Measurements from ENCODE around the gene SLC35E2B.

Gene SLC35E2B

DNA sequence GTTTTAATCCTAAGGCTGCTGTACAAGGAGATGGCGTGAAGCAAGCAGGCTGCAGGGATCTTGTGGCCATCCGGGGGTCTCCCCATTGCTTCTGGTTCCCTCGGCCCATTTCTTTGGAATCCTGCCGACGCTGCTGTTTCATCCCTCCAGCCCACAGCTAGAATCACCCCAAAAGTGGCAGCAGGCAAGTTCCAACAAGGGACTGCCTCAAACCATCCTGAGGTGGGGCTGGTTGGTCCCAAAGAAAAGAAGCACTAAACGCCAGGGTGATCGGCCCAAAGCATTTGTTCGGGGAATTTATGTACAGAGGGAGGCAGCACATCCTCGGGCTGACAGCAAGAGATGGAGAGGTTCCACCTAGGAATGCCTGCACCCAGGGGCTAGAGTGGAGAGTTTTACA lies 81.8 kb downstream of the SLC35E2B start:
- peaks cover 34% of the 10 kb centered on the region for H3K4me1 Mint-ChIP-seq (ENCODE audit: low read depth)
- H3K4me3 Mint-ChIP-seq: no peak overlapping the region
- no peaks in the 10 kb centered on the region for H3K27me3 Mint-ChIP-seq
- no peak for DNase-seq
- H3K27ac Mint-ChIP-seq: no peak overlapping the region
- no peaks in the 10 kb centered on the region for H3K9me3 Mint-ChIP-seq
- H3K36me3 Mint-ChIP-seq (ENCODE audit: low read depth): peaks cover 16% of the 10 kb centered on the region

GRCh38 chr1:1609822-1610485 lies 82.6 kb downstream of the SLC35E2B start:
- H3K4me3 Mint-ChIP-seq: no peak overlapping the region

More at GRCh38 chr1:1609822-1610485, 82.6 kb downstream of the SLC35E2B start:
- Mint-ChIP-seq H3K4me1 (ENCODE audit: low read depth) (peaks cover 33% of the 10 kb centered on the region), H3K36me3 (ENCODE audit: low read depth) (peaks cover 14% of the 10 kb centered on the region), H3K27me3 (no peaks in the 10 kb centered on the region), H3K27ac (no peak overlapping the region), H3K9me3 (no peaks in the 10 kb centered on the region)
- no peak for DNase-seq
